CD1c-positive myeloid dendritic cell (primary cell): Measurements from ENCODE around the gene PHF10.
"Not testable (repeated sequence)": the region's sequence is repeated elsewhere in the genome, so short reads cannot be mapped to it uniquely, and the experiment has no call there.

Experiments used
- DNase-seq: peaks from one replicate; pipeline ENCODE4 v3.0.0-alpha.2; 2016; ENCODE audit errors: extremely low spot score

Gene PHF10

DNA sequence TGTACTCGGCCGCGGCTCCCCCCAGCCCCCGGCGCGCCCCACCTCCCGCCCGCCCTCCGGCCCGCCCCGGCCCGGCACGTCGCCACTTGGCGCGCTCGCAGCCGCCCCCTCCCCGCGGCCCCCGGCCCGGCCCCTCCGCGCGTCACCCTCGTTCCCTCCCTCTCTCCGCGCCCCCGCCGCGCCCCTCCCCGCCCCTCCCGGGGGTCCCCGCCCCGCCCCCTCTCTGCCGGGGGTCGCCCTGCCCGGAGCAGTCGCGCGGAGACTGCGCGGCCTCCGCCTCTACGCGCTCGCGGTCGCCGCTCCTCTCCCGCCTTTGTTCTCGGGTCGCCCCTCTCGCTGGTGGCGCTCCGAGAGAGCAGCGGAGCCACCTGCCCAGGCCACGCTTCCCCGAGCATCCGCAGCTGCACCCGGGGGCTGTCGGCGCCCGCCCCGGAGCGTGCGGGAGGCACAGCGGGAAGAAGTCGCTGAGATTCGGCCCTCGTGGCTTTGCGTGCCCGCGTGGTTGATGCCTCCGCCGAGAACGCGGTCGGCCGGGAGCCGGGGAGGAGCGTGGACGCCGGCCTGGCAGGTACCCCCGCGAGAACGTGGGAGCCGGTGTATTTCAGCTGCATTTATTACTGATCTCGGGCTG is at the start of gene PHF10:
TSS of gene PHF10 (minus strand) at position 7 of the 631 bp plus-strand sequence. CDS start 569 bp downstream, outside the sequence.
- DNase-seq: peak; percentile 45

- no peak for DNase-seq
Measured at GRCh38 chr6:169766921-169767736, 42.8 kb upstream of the PHF10 start.

GRCh38 chr6:169766232-169766631 is 41.9 kb upstream of the PHF10 start:
- no peak for DNase-seq

DNA sequence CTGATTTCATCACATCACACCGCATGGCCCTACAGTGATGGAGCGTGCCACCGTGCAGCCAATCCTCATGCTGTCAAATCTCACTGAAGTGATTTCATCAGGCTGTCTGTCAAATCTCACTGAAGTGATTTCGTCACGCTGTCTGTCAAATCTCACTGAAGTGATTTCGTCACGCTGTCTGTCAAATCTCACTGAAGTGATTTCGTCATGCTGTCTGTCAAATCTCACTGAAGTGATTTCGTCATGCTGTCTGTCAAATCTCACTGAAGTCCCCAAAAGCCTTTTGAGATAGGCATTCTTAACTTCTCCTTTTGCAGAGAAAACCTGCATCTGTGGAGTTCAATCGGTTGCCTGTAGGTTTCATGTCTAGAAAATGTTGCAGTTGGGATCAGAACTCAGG is 41.5 kb upstream of the PHF10 start:
- DNase-seq: not testable (repeated sequence)

DNA sequence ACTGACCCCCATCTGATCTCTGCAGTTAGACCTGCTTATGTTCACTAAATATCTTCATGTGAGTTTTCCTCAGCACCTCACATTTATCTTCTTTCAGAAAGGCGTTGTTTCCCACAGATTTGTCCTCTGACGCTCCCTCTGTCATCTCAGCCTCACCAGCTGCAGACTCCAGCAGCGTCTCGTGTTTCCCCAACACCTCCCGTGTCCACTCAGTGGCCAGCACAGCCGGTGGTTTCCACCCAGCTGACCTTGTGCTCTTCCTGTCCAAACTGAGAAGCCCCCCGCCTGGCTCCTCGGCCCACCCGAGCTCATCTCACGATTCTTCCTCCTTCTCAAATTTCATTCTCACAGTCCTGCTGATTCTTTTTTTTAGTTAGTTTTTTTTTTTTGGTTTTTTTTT is 39.6 kb upstream of the PHF10 start:
- DNase-seq: no peak

GRCh38 chr6:169763308-169763707 is 39.0 kb upstream of the PHF10 start:
- DNase-seq: no peak

DNA sequence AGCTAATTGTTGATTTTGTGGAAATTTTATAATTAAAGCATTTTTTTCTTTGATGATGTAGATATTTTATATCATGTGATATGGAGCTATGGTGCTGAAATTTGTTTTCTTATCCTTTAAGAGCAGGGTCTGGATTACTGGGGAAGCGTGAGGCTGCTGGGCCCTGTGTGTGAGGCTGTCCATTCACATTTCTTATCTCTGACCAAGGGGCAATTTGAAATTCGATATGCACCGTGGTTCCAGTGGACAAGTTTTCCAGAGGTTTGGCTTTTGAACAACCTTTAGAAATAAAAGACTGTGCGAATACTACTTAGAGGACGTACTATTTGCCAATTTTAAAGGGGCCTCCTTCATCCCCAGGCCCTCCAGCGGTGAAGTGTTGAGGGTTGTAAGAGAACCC is 30.9 kb upstream of the PHF10 start:
- no peak for DNase-seq

DNA sequence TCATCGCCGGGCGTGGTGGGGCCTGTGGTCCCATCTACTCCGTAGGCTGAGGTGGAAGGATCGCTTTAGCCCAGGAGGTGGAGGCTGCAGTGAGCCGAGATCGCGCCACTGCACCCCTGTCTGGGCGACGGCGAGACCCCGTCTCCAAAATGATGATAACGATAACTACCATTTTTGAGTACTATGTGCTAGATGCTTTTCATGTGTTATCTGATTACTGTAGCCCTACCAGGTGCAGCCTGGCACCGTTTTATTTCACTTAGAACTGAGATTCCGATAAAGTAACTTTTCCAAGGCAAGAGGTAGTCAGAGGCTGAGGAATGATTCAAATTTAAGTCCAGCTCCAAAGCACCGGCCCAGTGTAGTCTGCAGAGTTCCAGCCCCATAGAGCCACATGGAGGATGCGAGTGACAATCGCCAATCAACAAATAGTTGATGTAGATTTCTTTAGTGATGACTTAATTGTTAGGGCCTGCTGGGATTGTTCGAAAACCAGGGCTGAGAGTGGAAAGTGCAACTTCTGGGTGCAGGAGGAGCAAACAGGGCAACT is 27.8 kb upstream of the PHF10 start:
- DNase-seq: no peak

GRCh38 chr6:169751242-169752073 is 27.2 kb upstream of the PHF10 start, which contains the start of the genes DYNLT2 and ERMARD:
DYNLT2 (minus strand) TSS chr6:169751572; CDS start chr6:169751458, 114 bp downstream.
ERMARD (plus strand) TSS chr6:169751622; CDS start chr6:169751658, 36 bp downstream.
- peak; percentile 98 for DNase-seq

GRCh38 chr6:169746556-169746955 is 22.3 kb upstream of the PHF10 start:
- DNase-seq: no peak

DNA sequence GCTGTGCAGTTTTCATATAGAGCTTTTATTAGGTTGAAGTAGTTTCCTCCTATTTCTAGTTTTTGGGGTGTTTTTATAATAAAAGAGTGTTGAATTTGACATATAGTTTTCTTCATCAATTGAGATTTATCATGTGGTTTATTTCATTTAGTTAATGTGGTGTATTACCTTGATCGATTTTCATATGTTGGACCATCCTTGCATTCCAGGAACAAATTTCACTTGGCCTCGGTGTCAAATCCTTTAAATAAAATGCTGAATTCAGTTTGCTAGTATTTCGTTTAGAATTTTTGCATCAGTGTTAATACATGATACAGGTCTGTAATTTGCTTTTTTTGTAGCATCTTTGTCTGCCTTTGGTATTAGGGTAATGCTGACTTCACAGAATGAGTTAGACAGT is 21.1 kb upstream of the PHF10 start:
- no peak for DNase-seq

DNA sequence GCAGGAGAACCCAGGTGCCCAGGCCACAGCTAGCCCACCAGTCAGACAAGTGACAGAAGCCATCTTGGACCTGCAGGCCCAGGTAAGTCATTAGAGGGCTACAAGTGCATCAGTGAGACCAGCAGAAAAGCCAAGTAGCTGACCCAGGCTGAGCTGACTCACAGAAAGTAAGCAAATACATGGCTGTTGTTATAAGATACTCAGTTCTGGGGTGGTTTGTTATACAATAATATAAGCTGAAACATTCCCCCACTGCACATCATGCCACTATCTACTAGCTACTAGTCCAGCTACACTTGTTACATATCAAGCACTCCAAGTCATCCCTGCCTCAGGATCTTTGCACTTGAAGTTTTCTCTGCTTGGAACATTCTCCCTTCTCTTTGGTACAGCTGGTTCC is 17.0 kb upstream of the PHF10 start:
- no peak for DNase-seq

DNA sequence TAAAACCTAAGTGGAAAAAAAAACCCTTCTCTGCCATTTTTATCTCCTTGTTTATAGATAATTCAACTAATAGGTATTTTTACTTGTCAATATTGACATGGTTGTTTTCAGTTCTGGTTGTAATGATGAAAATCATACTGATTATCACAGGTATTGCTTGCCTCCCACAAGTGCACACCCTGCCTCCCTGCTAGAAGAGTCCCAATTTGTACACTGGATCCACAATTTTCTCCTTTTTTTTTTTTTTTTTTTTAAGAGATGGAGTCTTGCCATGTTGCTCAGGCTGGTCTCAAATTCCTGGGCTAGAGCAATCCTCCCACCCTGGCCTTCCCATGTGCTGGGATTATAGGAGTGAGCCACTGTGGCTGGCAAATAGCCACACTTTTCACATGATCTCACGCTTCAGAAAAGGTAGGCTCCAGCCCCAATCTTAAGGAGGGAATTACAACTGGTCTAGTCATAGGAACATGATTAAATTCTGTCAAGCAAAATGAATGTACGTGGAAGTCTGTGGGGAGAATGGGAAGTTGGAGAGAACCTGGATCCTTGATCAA is 14.8 kb upstream of the PHF10 start:
- DNase-seq: no peak

GRCh38 chr6:169738204-169738975 is 14.1 kb upstream of the PHF10 start:
- no peak for DNase-seq

DNA sequence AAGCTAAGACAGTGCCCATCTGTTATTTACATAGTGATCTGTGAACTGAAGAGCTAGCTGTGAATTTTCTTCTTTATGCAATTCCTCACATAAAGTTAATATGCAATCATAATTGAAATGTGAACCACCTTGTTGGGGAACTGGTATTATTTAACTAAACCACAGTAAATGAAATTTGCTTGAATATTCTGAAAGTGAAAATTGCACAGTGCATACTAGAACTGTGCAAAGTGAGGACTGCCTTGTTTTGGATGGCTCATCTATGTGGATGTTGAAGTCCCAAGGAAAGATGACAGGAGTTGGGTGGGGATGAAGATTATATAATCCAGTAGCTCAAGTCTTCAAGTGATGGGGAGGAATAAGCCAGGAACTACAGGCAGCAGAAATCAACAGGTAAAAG is 5.7 kb upstream of the PHF10 start:
- no peak for DNase-seq

- no peak for DNase-seq
Measured at GRCh38 chr6:169726963-169727362, 2.7 kb upstream of the PHF10 start.

GRCh38 chr6:169726049-169726400 is 1.7 kb upstream of the PHF10 start:
- DNase-seq: no peak

GRCh38 chr6:169725125-169726048 is 1.1 kb upstream of the PHF10 start:
- peak; percentile 59 for DNase-seq

DNA sequence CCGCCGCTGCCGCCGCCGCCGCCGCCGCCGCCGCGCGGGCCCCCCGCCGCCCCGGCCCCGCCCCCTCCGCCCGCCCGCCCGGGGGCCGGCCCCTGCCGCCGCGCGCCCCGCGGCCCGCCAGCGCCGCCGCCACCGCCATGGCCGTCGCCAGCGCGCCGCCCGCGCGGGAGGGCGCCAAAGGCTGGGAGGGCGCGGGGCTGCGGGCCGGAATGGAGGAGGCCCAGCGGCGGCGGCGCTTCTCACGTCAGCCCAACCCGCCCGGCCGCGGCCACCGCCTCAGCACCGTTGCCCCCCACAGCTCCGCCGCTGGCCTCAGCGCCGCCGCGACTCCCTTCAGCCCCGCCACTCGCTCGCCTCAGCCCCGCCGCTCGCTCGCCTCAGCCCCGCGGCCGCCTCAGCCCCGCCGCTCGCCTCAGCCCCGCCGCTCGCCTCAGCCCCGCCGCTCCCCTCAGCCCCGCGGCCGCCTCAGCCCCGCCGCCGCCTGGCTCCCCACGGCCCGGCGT is 258 bp downstream of the PHF10 start:
- DNase-seq: peak; percentile 62
